Measurements from ENCODE around the gene DNMT3B. TPM values are rescaled to one million over a fixed set of nuclear protein-coding genes. Genes with fewer than 3 reads are reported as not detected.

Gene DNMT3B
- polyA plus RNA-seq, 1 donor (not counting 4 experiments of a cell fraction or from before 2014, with no cell fraction given) = 1.1 TPM

DNA sequence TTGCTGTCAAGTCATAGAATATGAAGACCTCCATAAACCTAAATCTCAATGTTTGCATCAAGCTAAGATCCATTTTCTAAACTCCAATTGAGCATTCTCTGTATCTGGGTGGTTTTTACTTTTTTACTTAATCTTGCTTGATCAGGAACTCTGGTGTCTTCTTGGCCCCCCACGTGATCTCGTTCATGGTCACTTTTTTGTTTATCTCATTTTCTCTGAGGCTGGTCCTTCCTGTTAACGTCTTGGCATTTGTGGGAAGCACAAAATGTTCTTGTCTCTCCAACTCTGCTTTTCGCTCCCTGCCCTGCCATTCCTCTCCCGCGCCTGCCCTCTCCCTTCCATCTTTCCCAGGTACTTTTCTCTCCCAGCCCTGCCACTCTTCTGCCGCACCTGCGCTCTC lies 43.5 kb downstream of the DNMT3B start:
- H3K27ac ChIP-seq (ENCODE audit: control insufficient read depth, insufficient read depth, low read length) = no peak overlapping the region
- H3K79me2 ChIP-seq (ENCODE audit: control insufficient read depth, insufficient read depth, low read length) = no peaks in the 10 kb centered on the region
- TF ChIP-seq, protein P1, sequence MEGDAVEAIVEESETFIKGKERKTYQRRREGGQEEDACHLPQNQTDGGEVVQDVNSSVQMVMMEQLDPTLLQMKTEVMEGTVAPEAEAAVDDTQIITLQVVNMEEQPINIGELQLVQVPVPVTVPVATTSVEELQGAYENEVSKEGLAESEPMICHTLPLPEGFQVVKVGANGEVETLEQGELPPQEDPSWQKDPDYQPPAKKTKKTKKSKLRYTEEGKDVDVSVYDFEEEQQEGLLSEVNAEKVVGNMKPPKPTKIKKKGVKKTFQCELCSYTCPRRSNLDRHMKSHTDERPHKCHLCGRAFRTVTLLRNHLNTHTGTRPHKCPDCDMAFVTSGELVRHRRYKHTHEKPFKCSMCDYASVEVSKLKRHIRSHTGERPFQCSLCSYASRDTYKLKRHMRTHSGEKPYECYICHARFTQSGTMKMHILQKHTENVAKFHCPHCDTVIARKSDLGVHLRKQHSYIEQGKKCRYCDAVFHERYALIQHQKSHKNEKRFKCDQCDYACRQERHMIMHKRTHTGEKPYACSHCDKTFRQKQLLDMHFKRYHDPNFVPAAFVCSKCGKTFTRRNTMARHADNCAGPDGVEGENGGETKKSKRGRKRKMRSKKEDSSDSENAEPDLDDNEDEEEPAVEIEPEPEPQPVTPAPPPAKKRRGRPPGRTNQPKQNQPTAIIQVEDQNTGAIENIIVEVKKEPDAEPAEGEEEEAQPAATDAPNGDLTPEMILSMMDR (optimal IDR thresholded peaks at IDR 0.05 in 1 of 3, IDR thresholded peaks at IDR 0.05 in 1 of 3, conservative IDR thresholded peaks at IDR 0.05 in 1 of 3; ENCODE audit: extremely low read depth in 1 of 3, insufficient read depth in 2 of 3, low read length in 3 of 3) = no peak
- no peak for TF ChIP-seq EZH2 (IDR thresholded peaks at IDR 0.05; ENCODE audit: low read length)
- no peak for FAIRE-seq
- H3K9ac ChIP-seq (ENCODE audit: control insufficient read depth, extremely low read depth, insufficient read depth, low read length) = no peak overlapping the region
- no peak for DNase-seq (ENCODE audit: low read depth, low spot score)
- H3K4me1 ChIP-seq (ENCODE audit: control insufficient read depth, extremely low read depth, insufficient read depth, low read length) = peaks cover 22% of the 10 kb centered on the region
- no peak overlapping the region for H3K4me2 ChIP-seq (ENCODE audit: control insufficient read depth, extremely low read depth, insufficient read depth, low read depth, low read length)
- no peak overlapping the region for H2AFZ ChIP-seq (ENCODE audit: control insufficient read depth, low read length)
- H3K4me3 ChIP-seq (ENCODE audit: control insufficient read depth in 2 of 3, extremely low read depth in 1 of 3, insufficient read depth in 2 of 3, low read depth in 1 of 3, low read length in 3 of 3) = no peak overlapping the region
- no peaks in the 10 kb centered on the region for H3K36me3 ChIP-seq (ENCODE audit: control insufficient read depth in 2 of 2, extremely low read depth in 1 of 2, insufficient read depth in 2 of 2, low read length in 2 of 2)
- H4K20me1 ChIP-seq (ENCODE audit: control insufficient read depth, extremely low read depth, insufficient read depth, low read length) = no peaks in the 10 kb centered on the region
- dilution Hi-C loops (cut with MboI; ENCODE audit: extremely low pct_ligation_motif_present, low sequenced_read_pairs) = no loop called here
- H3K27me3 ChIP-seq (ENCODE audit: control insufficient read depth, extremely low read depth, insufficient read depth, low read length) = no peaks in the 10 kb centered on the region
- H3K9me3 ChIP-seq (ENCODE audit: control insufficient read depth, low read depth, low read length) = no peaks in the 10 kb centered on the region
- H3K9me1 ChIP-seq (ENCODE audit: control insufficient read depth, extremely low read depth, insufficient read depth, low read length) = no peaks in the 10 kb centered on the region

GRCh38 chr20:32806356-32806755 lies 44.2 kb downstream of the DNMT3B start:
- DNase-seq (ENCODE audit: low read depth, low spot score) (no peak), FAIRE-seq (no peak)
- no peaks in the 10 kb centered on the region for H3K36me3 ChIP-seq (ENCODE audit: control insufficient read depth in 2 of 2, extremely low read depth in 1 of 2, insufficient read depth in 2 of 2, low read length in 2 of 2)
- no peaks in the 10 kb centered on the region for H3K27me3 ChIP-seq (ENCODE audit: control insufficient read depth, extremely low read depth, insufficient read depth, low read length)
- no peaks in the 10 kb centered on the region for H3K9me3 ChIP-seq (ENCODE audit: control insufficient read depth, low read depth, low read length)
- peak overlapping the region; percentile 65 for H3K4me2 ChIP-seq (ENCODE audit: control insufficient read depth, extremely low read depth, insufficient read depth, low read depth, low read length)
- no peaks in the 10 kb centered on the region for H4K20me1 ChIP-seq (ENCODE audit: control insufficient read depth, extremely low read depth, insufficient read depth, low read length)
- peak overlapping the region in 1 of 3 experiments; percentile 35 for H3K4me3 ChIP-seq (ENCODE audit: control insufficient read depth in 2 of 3, extremely low read depth in 1 of 3, insufficient read depth in 2 of 3, low read depth in 1 of 3, low read length in 3 of 3)
- no peaks in the 10 kb centered on the region for H3K79me2 ChIP-seq (ENCODE audit: control insufficient read depth, insufficient read depth, low read length)
- no peaks in the 10 kb centered on the region for H3K9me1 ChIP-seq (ENCODE audit: control insufficient read depth, extremely low read depth, insufficient read depth, low read length)
- dilution Hi-C loops (cut with MboI; ENCODE audit: extremely low pct_ligation_motif_present, low sequenced_read_pairs) = no loop called here
- peaks cover 22% of the 10 kb centered on the region for H3K4me1 ChIP-seq (ENCODE audit: control insufficient read depth, extremely low read depth, insufficient read depth, low read length)
- TF ChIP-seq, protein P1 (optimal IDR thresholded peaks at IDR 0.05 in 1 of 3, IDR thresholded peaks at IDR 0.05 in 1 of 3, conservative IDR thresholded peaks at IDR 0.05 in 1 of 3; ENCODE audit: extremely low read depth in 1 of 3, insufficient read depth in 2 of 3, low read length in 3 of 3) = no peak
- no peak for TF ChIP-seq EZH2 (IDR thresholded peaks at IDR 0.05; ENCODE audit: low read length)
- H3K9ac ChIP-seq (ENCODE audit: control insufficient read depth, extremely low read depth, insufficient read depth, low read length) = no peak overlapping the region
- peak overlapping the region; percentile 23 for H3K27ac ChIP-seq (ENCODE audit: control insufficient read depth, insufficient read depth, low read length)
- H2AFZ ChIP-seq (ENCODE audit: control insufficient read depth, low read length) = peak overlapping the region; percentile 80
